ENCODE data around the gene BMP3. TPM values are rescaled to one million over a fixed set of nuclear protein-coding genes. Genes with fewer than 3 reads are reported as not detected.

Gene BMP3
- total and polyA plus RNA-seq, 10 of the 15 experiments (the other 5 are each of a cell fraction or from before 2014, with no cell fraction given): 0.37 to 1.4 (median 0.88) TPM

GRCh38 chr4:81042578-81043365 is 12.3 kb downstream of the BMP3 start (continued):
- TF ChIP-seq IRF3 (IDR thresholded peaks at IDR 0.05): no peak
- TF ChIP-seq FOXK2 (IDR thresholded peaks at IDR 0.05): no peak
- TF ChIP-seq ZSCAN29 (IDR thresholded peaks at IDR 0.05): no peak
- no peak for TF ChIP-seq PRDM15 (CRISPR knock-in tag; IDR thresholded peaks at IDR 0.05)
- no peak for TF ChIP-seq GABPA (IDR thresholded peaks at IDR 0.05; ENCODE audit: low read depth)
- TF ChIP-seq ATF2 (IDR thresholded peaks at IDR 0.05; ENCODE audit: low read length): no peak
- no peak for TF ChIP-seq STAT3 (IDR thresholded peaks at IDR 0.05; ENCODE audit: low read depth, low read length)
